GM12878 (cell line): ENCODE measurements around the gene CES4A. TPM values are rescaled to one million over a fixed set of nuclear protein-coding genes. Genes with fewer than 3 reads are reported as not detected.

Experiments
- ATAC-seq: fragments of 200-7000 bp; cut with Tn5 transposase; 3 replicates; pipeline ENCODE4 v1.9.1; 2020; ENCODE audit warnings: mild to moderate bottlenecking, moderate library complexity
- BruUV-seq: library from RNA; stranded (reverse); fragments of 400-500 nt; replicated peaks from 2 replicates; lab custom pipeline; 2021; lab: Mats Ljungman, UMichigan
- CTCF ChIA-PET: fragments of 300-600 bp; sonication (Branson Sonifier 250); formaldehyde crosslinking; extraction: SDS; loops from one replicate; lab custom pipeline; 2021; ENCODE audit warnings: inconsistent platforms; lab: Yijun Ruan, JAX
- POLR2A ChIA-PET: fragments of 350-600 bp; formaldehyde crosslinking; extraction: SDS; loops from one replicate; lab custom pipeline; 2021; ENCODE audit warnings: inconsistent platforms; lab: Charles Lee
- RAD21 ChIA-PET: fragments of 300-600 bp; sonication (Branson Sonifier 250); formaldehyde crosslinking; loops from one replicate; lab custom pipeline; 2023; ENCODE audit warnings: antibody characterized with exemption; ENCODE audit not compliant: unreplicated experiment; lab: Charles Lee
- SMC1A ChIA-PET: fragments of 300-600 bp; sonication (Branson Sonifier 250); formaldehyde crosslinking; loops from one replicate; lab custom pipeline; 2023; ENCODE audit not compliant: unreplicated experiment, uncharacterized antibody; lab: Charles Lee
- DNase-seq: peaks from one replicate; pipeline ENCODE4 v3.0.0-alpha.2; 2011; ENCODE audit warnings: low read depth, low spot score
- FAIRE-seq: peaks from 3 replicates; lab custom pipeline; 2011; peaks lifted over from hg19 to GRCh38; lab: Jason Lieb, UNC
- H2AFZ ChIP-seq: 2 replicates; pipeline ENCODE4 v1.6.0; 2011; ENCODE audit warnings: low read depth, low read length, control low read depth; ENCODE audit not compliant: control insufficient read depth
- H3K27ac ChIP-seq: 2 replicates; pipeline ENCODE4 v1.5.1; 2011; ENCODE audit warnings: control low read depth; ENCODE audit not compliant: control insufficient read depth, insufficient read depth
- H3K27me3 ChIP-seq, 2 experiments: replicated peaks in 1 of 2; 2 replicates each; pipeline versions ENCODE4 v1.6.0 to v1.6.1; 2011; ENCODE audit warnings: low read length in 1 of 2; ENCODE audit not compliant: control insufficient read depth in 2 of 2, insufficient read depth in 2 of 2
- H3K36me3 ChIP-seq, 2 experiments: 2 replicates each; pipeline ENCODE4 v1.5.1; 2011; ENCODE audit warnings: low read length in 1 of 2; ENCODE audit not compliant: control insufficient read depth in 2 of 2, insufficient read depth in 2 of 2
- H3K4me1 ChIP-seq: 2 replicates; pipeline ENCODE4 v1.6.1; 2011; ENCODE audit warnings: mild to moderate bottlenecking, low read length, moderate library complexity, mixed read lengths; ENCODE audit not compliant: control insufficient read depth, insufficient read depth
- H3K4me2 ChIP-seq: 2 replicates; pipeline ENCODE4 v1.6.0; 2011; ENCODE audit warnings: control low read depth; ENCODE audit not compliant: control insufficient read depth, insufficient read depth
- H3K4me3 ChIP-seq: fragments of 200-600 bp; sonication (generic); 2 replicates; pipeline ENCODE4 v1.5.1; 2016
- H3K79me2 ChIP-seq: 2 replicates; pipeline ENCODE4 v1.6.0; 2011; ENCODE audit warnings: low read length; ENCODE audit not compliant: control insufficient read depth, insufficient read depth
- H3K9ac ChIP-seq: 2 replicates; pipeline ENCODE4 v1.8.0; 2011; ENCODE audit warnings: low read length, control low read depth, mixed read lengths; ENCODE audit not compliant: control insufficient read depth, insufficient read depth
- H3K9me3 ChIP-seq: replicated peaks from 3 replicates; pipeline ENCODE4 v1.5.1; 2011; ENCODE audit warnings: mild to moderate bottlenecking, low read length; ENCODE audit not compliant: control insufficient read depth, insufficient read depth
- H4K20me1 ChIP-seq: 2 replicates; pipeline ENCODE4 v1.6.0; 2011; ENCODE audit not compliant: control insufficient read depth, insufficient read depth
- ASH2L ChIP-seq: fragments of 300-600, 200-600 bp; sonication (generic); IDR thresholded peaks from 2 replicates; pipeline ENCODE4 v1.6.1; 2017; ENCODE audit warnings: low read depth, mild to moderate bottlenecking, borderline replicate concordance
- BACH1 ChIP-seq: fragments of 450-650 bp; IDR thresholded peaks from 2 replicates; pipeline ENCODE4 v1.6.1; 2017; ENCODE audit warnings: mild to moderate bottlenecking, borderline replicate concordance
- KAT2A ChIP-seq: conservative IDR thresholded peaks from 2 replicates; pipeline ENCODE4 v1.6.1; 2011; ENCODE audit warnings: low read depth, low read length; ENCODE audit not compliant: control insufficient read depth
- MXI1 ChIP-seq: fragments of 150-350 bp; IDR thresholded peaks from 2 replicates; pipeline ENCODE4 v1.6.1; 2011; ENCODE audit warnings: low read depth, mild to moderate bottlenecking, inconsistent platforms, low read length, improper control_type of control experiment
- NRF1 ChIP-seq: conservative IDR thresholded peaks from 2 replicates; pipeline ENCODE4 v1.6.1; 2011; ENCODE audit warnings: mild to moderate bottlenecking, low read depth, low read length, improper control_type of control experiment
- RUNX3 ChIP-seq: IDR thresholded peaks from 2 replicates; pipeline ENCODE4 v1.6.1; 2012; ENCODE audit warnings: low read length, inconsistent platforms
- SP1 ChIP-seq: IDR thresholded peaks from one replicate; pipeline ENCODE4 v1.6.1; 2011; ENCODE audit warnings: low read depth, low read length
- STAT1 ChIP-seq: fragments of 450-650 bp; conservative IDR thresholded peaks from 2 replicates; pipeline ENCODE4 v1.6.1; 2014; ENCODE audit warnings: antibody characterized with exemption, mild to moderate bottlenecking
- TCF12 ChIP-seq: IDR thresholded peaks from 2 replicates; pipeline ENCODE4 v1.6.1; 2011; ENCODE audit warnings: low read depth, mild to moderate bottlenecking, low read length
- WGBS: methylation state at CpG from one replicate; pipeline ENCODE4 v1.1.6; 2016; ENCODE audit warnings: low lambda C conversion rate; ENCODE audit not compliant: insufficient replicate concordance, insufficient coverage; ENCODE audit errors: missing lambda C conversion rate; 5-methylcytosine and 5-hydroxymethylcytosine counted together
- in situ Hi-C: fragments of 300-500 bp; cut with MboI; formaldehyde crosslinking; loops from 9 replicates; pipeline ENCODE4 v1.14.3; 2018; ENCODE audit warnings: mixed read lengths
- intact Hi-C: fragments of 100-400 bp; cut with micrococcal nuclease; formaldehyde crosslinking; loops from one replicate; pipeline ENCODE4 v1.14.2; 2022; ENCODE audit not compliant: unreplicated experiment
- polyA plus RNA-seq, 11 experiments: library from polyadenylated mRNA; depleted of rRNA in 4 of 11; unstranded in 6 of 11; stranded (reverse) in 5 of 11; fragments of >200 nt; fragmentation: Nextera tagmentation in 4 of 11; fragmentation: Illumina TruSeq in 1 of 11; extraction: Ambion mirVana in 4 of 11; extraction: Trizol in 1 of 11; gene quantifications; 1 replicate in 1 of 11; 2 replicates in 10 of 11; pipeline versions ENCODE4 v1.2.1 to v1.2.3, GENCODE V29; 2011 to 2016; ENCODE audit warnings: inconsistent platforms in 2 of 11, missing spikeins in 2 of 11, low read depth in 1 of 11
- total RNA-seq, 4 experiments: library from RNA; depleted of rRNA in 3 of 4; stranded (reverse); fragments of >200 nt in 3 of 4; fragmentation: Illumina TruSeq in 1 of 4; extraction: Trizol in 1 of 4; gene quantifications; 2 replicates each; pipeline versions ENCODE4 v1.2.1 to v1.2.3, GENCODE V29; 2013 to 2021
- TF ChIP-seq, protein P1 (sequence below): IDR thresholded peaks from 2 replicates; pipeline ENCODE4 v1.6.1; 2012; ENCODE audit warnings: low read depth, low read length, improper control_type of control experiment

The CES4A gene
- total and polyA plus RNA-seq, 10 of the 15 experiments (the other 5 are each of a cell fraction or from before 2014, with no cell fraction given), result 0.05 to 5.0 (median 2.1) TPM

DNA sequence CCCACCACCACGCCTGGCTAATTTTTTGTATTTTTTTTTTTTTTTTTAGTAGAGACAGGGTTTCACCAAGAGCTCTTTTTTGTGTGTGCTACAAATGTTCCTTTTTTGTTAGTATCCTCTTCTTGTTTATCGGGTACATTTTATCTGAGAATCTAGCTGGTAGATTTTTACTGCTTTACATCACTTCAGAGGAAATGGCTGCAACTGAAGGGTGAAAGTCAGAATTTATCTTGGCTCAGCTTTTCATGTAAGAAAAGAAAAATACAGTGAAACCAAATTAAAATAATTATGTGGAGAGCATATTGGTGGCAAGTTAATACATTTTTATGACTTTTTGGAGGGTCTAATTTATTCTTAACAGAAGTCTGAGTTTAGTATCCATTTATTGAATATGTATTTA is 66.5 kb downstream of the CES4A start:
- intact Hi-C loops (no loop called here), in situ Hi-C loops (no loop called here)
- no peaks in the 10 kb centered on the region for H4K20me1 ChIP-seq
- 100% methylated on average over 2 of the region's 2 CpGs for WGBS
- no peak for TF ChIP-seq RUNX3
- TF ChIP-seq, protein P1, sequence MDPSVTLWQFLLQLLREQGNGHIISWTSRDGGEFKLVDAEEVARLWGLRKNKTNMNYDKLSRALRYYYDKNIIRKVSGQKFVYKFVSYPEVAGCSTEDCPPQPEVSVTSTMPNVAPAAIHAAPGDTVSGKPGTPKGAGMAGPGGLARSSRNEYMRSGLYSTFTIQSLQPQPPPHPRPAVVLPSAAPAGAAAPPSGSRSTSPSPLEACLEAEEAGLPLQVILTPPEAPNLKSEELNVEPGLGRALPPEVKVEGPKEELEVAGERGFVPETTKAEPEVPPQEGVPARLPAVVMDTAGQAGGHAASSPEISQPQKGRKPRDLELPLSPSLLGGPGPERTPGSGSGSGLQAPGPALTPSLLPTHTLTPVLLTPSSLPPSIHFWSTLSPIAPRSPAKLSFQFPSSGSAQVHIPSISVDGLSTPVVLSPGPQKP, result no peak
- TF ChIP-seq TCF12, result no peak
- no peak for TF ChIP-seq BACH1
- no peak for TF ChIP-seq ASH2L
- no peak for TF ChIP-seq KAT2A
- TF ChIP-seq NRF1, result no peak
- no peak for TF ChIP-seq MXI1
- no peak for TF ChIP-seq SP1
- TF ChIP-seq STAT1, result no peak
- peaks cover 0 to 7% of the 10 kb centered on the region in 2 experiments; a peak in 2 of 4 replicates for H3K36me3 ChIP-seq
- H2AFZ ChIP-seq, result no peak overlapping the region
- no peak overlapping the region for H3K9ac ChIP-seq
- ChIA-PET POLR2A (interaction anchor here (0.6 to 1.0 kb wide), 5 partner anchors 10 to 99 kb away, joined by 3 to 5 read pairs (median 4); no protein-coding TSS in a partner anchor), SMC1A (interaction anchor here (0.7 to 1.6 kb wide), 5 partner anchors 11 to 310 kb away, joined by 3 to 7 read pairs (median 3); no protein-coding TSS in a partner anchor), CTCF (interaction anchor here (1.5 kb wide), 1 partner anchor 100 kb away, joined by 4 read pairs; no protein-coding TSS in a partner anchor), RAD21 (interaction anchor here (0.7 to 1.0 kb wide), 2 partner anchors 49 to 51 kb away, joined by 4 read pairs; no protein-coding TSS in a partner anchor)
- FAIRE-seq, result no peak
- H3K27me3 ChIP-seq, result no peaks in the 10 kb centered on the region
- H3K27ac ChIP-seq, result no peak overlapping the region
- peaks cover 4% of the 10 kb centered on the region for H3K4me1 ChIP-seq
- H3K4me2 ChIP-seq, result no peak overlapping the region
- no peaks in the 10 kb centered on the region for H3K9me3 ChIP-seq
- BruUV-seq, result no TSS peak
- no peak overlapping the region for H3K4me3 ChIP-seq
- peaks cover 41% of the 10 kb centered on the region for H3K79me2 ChIP-seq
- DNase-seq, result no peak
- ATAC-seq, result no peak
